Right lobe of liver (tissue), 6 donors: ENCODE data around the gene DGKI. TPM values are rescaled to one million over a fixed set of nuclear protein-coding genes. Genes with fewer than 3 reads are reported as not detected.

Experiments
- ATAC-seq, 4 donors: fragments of 200-7000 bp; cut with Tn5 transposase; one replicate each; pipeline ENCODE4 v1.9.1; 2020; ENCODE audit warnings: mild to moderate bottlenecking in 4 of 4, moderate library complexity in 4 of 4
- DNase-seq, 3 donors: peaks; one replicate each; pipeline ENCODE4 v3.0.0-alpha.2; 2020
- H3K27ac ChIP-seq, 3 donors: fragments of 200-600 bp; one replicate each; pipeline ENCODE4 v1.8.0; 2022
- H3K27me3 ChIP-seq, 2 donors: fragments of 200-600 bp; one replicate each; pipeline ENCODE4 v1.8.0; 2022
- H3K36me3 ChIP-seq, 4 donors: fragments of 200-600 bp; sonication (generic) in 1 of 4; one replicate each; pipeline versions ENCODE4 v1.5.1 to v1.8.0; 2017 to 2022; ENCODE audit warnings: control low read depth in 1 of 4
- H3K4me1 ChIP-seq, 4 donors: fragments of 200-600 bp; sonication (generic) in 1 of 4; one replicate each; pipeline versions ENCODE4 v1.5.1 to v1.8.0; 2017 to 2022; ENCODE audit warnings: control low read depth in 1 of 4
- H3K4me3 ChIP-seq, 3 donors: fragments of 200-600 bp; one replicate each; pipeline ENCODE4 v1.8.0; 2022
- H3K9me3 ChIP-seq, 4 donors: fragments of 200-600 bp; sonication (generic) in 1 of 4; one replicate each; pipeline versions ENCODE4 v1.5.1 to v1.8.0; 2017 to 2022; ENCODE audit warnings: control low read depth in 1 of 4
- POLR2A ChIP-seq: fragments of 450-650 bp; IDR thresholded peaks from one replicate; pipeline ENCODE4 v1.6.1; 2017; ENCODE audit warnings: antibody characterized with exemption, mild to moderate bottlenecking
- WGBS: methylation state at CpG from one replicate; pipeline ENCODE4 v1.1.6; 2018; ENCODE audit warnings: low coverage, low lambda C conversion rate; ENCODE audit not compliant: insufficient coverage; ENCODE audit errors: missing lambda C conversion rate; 5-methylcytosine and 5-hydroxymethylcytosine counted together
- intact Hi-C, 2 donors: fragments of 100-400 bp; cut with DNase I; formaldehyde crosslinking; loops; one replicate each; pipeline versions ENCODE4 v1.11.2 to v1.14.1; 2022
- total RNA-seq, 6 experiments: library from RNA; depleted of rRNA in 2 of 6; stranded (reverse); fragments of >200 nt in 2 of 6; fragmentation: NEBNext Ultra II Directional in 3 of 6; extraction: Animal tissue kit (Norgen Biotek cat#: 25700) in 3 of 6; gene quantifications; one replicate each; pipeline versions ENCODE4 v1.1.0 to v1.2.4, GENCODE V29; 2016 to 2023
- TF ChIP-seq, protein P1 (sequence below), 4 donors: fragments of 200-600 bp in 3 of 4; fragments of 450-650 bp in 1 of 4; IDR thresholded peaks; one replicate each; pipeline versions ENCODE4 v1.5.1 to v1.8.0; 2016 to 2022; ENCODE audit warnings: antibody characterized with exemption in 4 of 4, mild to moderate bottlenecking in 2 of 4
- donor health status: DM: no; HTN: yes; CAD: no.
- donor health status: DM: no; HTN: no; CAD: no.
- donor health status: DM: no; HTN: no; CAD: no.
- donor health status: DM: no; HTN: yes; CAD: no.
- donor health status: DM: no; HTN: yes; CAD: no.

DGKI gene
- total RNA-seq, 6 experiments from 2014 or later: 0.05 to 0.35 (median 0.06) TPM; not detected in 1

DNA sequence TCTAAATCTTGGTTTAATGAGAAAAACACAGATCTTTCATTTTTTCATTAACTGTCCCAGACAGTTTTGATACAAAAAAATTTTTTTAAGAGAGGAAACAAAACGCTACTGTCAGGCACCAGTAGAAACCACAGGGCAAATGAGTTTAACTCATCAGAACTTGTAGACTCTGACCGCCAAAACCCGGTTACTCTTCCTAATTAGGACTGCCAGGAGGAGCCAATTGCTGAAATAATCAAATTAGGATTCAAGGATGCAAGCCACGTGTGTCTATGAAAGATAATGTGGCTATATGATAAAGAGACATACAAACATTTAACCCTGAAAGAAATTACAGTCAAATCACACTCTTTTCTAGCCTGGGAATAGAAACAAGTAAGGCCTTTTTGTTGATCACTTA lies 154.4 kb downstream of the DGKI start:
- ATAC-seq: no peak
- intact Hi-C loops: no loop called here
- no peaks in the 10 kb centered on the region for H3K36me3 ChIP-seq
- DNase-seq: no peak
- WGBS: 84% methylated on average over 4 of the region's 4 CpGs
- no peaks in the 10 kb centered on the region for H3K9me3 ChIP-seq
- no peak overlapping the region for H3K27ac ChIP-seq
- TF ChIP-seq, protein P1, sequence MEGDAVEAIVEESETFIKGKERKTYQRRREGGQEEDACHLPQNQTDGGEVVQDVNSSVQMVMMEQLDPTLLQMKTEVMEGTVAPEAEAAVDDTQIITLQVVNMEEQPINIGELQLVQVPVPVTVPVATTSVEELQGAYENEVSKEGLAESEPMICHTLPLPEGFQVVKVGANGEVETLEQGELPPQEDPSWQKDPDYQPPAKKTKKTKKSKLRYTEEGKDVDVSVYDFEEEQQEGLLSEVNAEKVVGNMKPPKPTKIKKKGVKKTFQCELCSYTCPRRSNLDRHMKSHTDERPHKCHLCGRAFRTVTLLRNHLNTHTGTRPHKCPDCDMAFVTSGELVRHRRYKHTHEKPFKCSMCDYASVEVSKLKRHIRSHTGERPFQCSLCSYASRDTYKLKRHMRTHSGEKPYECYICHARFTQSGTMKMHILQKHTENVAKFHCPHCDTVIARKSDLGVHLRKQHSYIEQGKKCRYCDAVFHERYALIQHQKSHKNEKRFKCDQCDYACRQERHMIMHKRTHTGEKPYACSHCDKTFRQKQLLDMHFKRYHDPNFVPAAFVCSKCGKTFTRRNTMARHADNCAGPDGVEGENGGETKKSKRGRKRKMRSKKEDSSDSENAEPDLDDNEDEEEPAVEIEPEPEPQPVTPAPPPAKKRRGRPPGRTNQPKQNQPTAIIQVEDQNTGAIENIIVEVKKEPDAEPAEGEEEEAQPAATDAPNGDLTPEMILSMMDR (IDR thresholded peaks at IDR 0.05): no peak
- no peak for TF ChIP-seq POLR2A
- H3K27me3 ChIP-seq: no peaks in the 10 kb centered on the region
- peaks cover 0 to 9% (median 0%) of the 10 kb centered on the region in 4 donors for H3K4me1 ChIP-seq
- H3K4me3 ChIP-seq: no peak overlapping the region

DNA sequence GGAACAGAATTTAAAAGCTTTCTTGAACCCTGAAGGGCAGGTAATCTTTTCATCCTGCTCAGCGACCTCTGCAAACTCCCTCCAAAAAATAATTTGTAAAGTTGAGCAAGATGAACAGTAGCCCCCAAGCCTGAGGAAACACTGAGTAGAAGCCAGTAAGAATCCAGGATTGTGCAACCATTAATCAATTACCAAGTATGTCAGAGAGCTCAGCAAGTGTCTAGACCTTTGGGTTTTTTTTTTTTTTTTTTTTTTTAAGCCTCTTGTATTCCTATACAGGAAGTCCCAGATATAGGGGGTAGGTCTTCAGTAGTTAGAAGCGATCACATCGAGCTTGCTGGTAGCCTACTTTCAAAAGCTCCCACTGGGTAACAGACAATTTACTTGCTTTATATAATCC lies 155.2 kb downstream of the DGKI start:
- Histone ChIP-seq H3K27ac (no peak overlapping the region), H3K4me1 (peaks cover 0 to 8% (median 0%) of the 10 kb centered on the region in 4 donors), H3K36me3 (no peaks in the 10 kb centered on the region), H3K9me3 (no peaks in the 10 kb centered on the region), H3K27me3 (no peaks in the 10 kb centered on the region), H3K4me3 (no peak overlapping the region)
- intact Hi-C loops: no loop called here
- DNase-seq (no peak), ATAC-seq (no peak)
- 69% methylated on average over 3 of the region's 3 CpGs for WGBS
- TF ChIP-seq, protein P1 (IDR thresholded peaks at IDR 0.05): no peak
- TF ChIP-seq POLR2A: no peak

DNA sequence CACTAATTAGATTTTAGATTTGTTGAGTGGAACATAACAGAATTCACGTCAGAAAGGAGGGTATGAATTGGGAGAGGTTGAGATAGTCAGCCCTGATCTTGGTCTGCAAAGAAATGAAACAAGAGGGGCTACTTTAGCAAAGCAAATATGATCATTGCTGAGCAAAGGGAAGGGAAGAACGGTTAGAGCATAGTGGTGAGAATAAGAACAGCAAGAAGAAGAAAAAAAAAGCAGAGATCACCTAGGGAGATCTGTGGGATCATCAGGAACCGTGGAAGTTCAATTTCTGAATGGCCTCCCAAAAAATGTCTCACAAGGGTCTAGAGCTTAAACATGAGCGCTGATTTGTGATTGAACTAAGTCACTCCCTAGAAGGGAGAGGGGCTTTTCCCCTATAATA lies 156.1 kb downstream of the DGKI start:
- TF ChIP-seq, protein P1 (IDR thresholded peaks at IDR 0.05): no peak
- no peak for TF ChIP-seq POLR2A

DNA sequence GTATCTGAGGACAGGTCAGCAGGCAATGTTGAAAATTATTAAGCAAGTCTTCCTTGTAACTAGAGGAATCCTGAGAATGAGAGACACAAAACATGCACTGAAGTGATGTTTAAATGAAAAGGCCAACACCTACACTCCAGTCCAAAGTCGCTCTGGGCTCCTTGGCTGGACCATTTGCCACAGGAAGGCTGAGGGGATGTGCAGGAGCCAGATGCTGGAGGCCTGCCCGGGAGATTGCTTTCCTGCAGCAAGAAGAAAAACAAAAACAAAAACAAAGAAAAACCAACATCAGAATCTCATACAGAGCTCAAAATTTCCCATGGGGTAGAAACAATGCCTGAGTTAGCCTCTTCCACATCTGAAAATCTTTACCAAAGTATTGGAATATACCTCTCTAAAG lies 157.0 kb downstream of the DGKI start:
- no peak overlapping the region for H3K27ac ChIP-seq
- ATAC-seq (no peak), DNase-seq (no peak)
- H3K36me3 ChIP-seq: no peaks in the 10 kb centered on the region
- H3K4me3 ChIP-seq: no peak overlapping the region
- WGBS: 46% methylated on average over 2 of the region's 2 CpGs
- H3K27me3 ChIP-seq: no peaks in the 10 kb centered on the region
- no peaks in the 10 kb centered on the region for H3K4me1 ChIP-seq
- intact Hi-C loops: no loop called here
- H3K9me3 ChIP-seq: no peaks in the 10 kb centered on the region
- no peak for TF ChIP-seq POLR2A
- TF ChIP-seq, protein P1 (IDR thresholded peaks at IDR 0.05): no peak

More for the DNA sequence above, 156.1 kb downstream of the DGKI start:
- Histone ChIP-seq H3K36me3 (no peaks in the 10 kb centered on the region), H3K4me3 (no peak overlapping the region), H3K27me3 (no peaks in the 10 kb centered on the region), H3K27ac (no peak overlapping the region), H3K9me3 (no peaks in the 10 kb centered on the region), H3K4me1 (peaks cover 0 to 1% (median 0%) of the 10 kb centered on the region in 4 donors)
- WGBS: 70% methylated on average over 4 of the region's 4 CpGs
- no peak for DNase-seq
- intact Hi-C loops: no loop called here
- ATAC-seq: no peak
